Endothelial cell of umbilical vein (primary cell): Measurements from ENCODE around the gene PDHB. TPM values are rescaled to one million over a fixed set of nuclear protein-coding genes. Genes with fewer than 3 reads are reported as not detected.

Experiments used
- BruUV-seq: library from RNA; stranded (reverse); fragments of 400-500 nt; replicated peaks from 2 replicates; lab custom pipeline; 2021; lab: Mats Ljungman, UMichigan
- CTCF ChIA-PET: fragments of 300-600, 350-600 bp; sonication (Branson Sonifier 250); formaldehyde crosslinking; loops from one replicate; lab custom pipeline; 2021; ENCODE audit warnings: antibody characterized with exemption, inconsistent platforms; lab: Charles Lee
- POLR2A ChIA-PET: fragments of 300-600, 350-600 bp; sonication (Branson Sonifier 250); formaldehyde crosslinking; loops from one replicate; lab custom pipeline; 2021; ENCODE audit warnings: antibody characterized with exemption, inconsistent platforms; lab: Charles Lee
- DNase-seq: peaks from one replicate; pipeline ENCODE4 v3.0.0-alpha.2; 2011; ENCODE audit warnings: low read depth, low spot score
- FAIRE-seq: peaks from 2 replicates; lab custom pipeline; 2011; peaks lifted over from hg19 to GRCh38; lab: Jason Lieb, UNC
- H2AFZ ChIP-seq: 2 replicates; pipeline ENCODE4 v1.6.0; 2012; ENCODE audit warnings: low read depth, low read length, control low read depth, inconsistent platforms
- H3K27ac ChIP-seq: 2 replicates; pipeline ENCODE4 v1.5.1; 2011; ENCODE audit warnings: low read depth, mild to moderate bottlenecking, control low read depth, low read length, moderate library complexity; ENCODE audit not compliant: insufficient read depth
- H3K27me3 ChIP-seq, 2 experiments: 2 replicates each; pipeline versions ENCODE4 v1.6.0 to v1.6.1; 2011; ENCODE audit warnings: low read length in 2 of 2, mixed read lengths in 1 of 2; ENCODE audit not compliant: control insufficient read depth in 2 of 2, insufficient read depth in 2 of 2
- H3K36me3 ChIP-seq, 2 experiments: 2 replicates in 1 of 2; 3 replicates in 1 of 2; pipeline ENCODE4 v1.5.1; 2011; ENCODE audit warnings: low read length in 2 of 2, mild to moderate bottlenecking in 1 of 2, moderate library complexity in 1 of 2; ENCODE audit not compliant: control insufficient read depth in 2 of 2, insufficient read depth in 2 of 2; ENCODE audit errors: extremely low read depth in 1 of 2
- H3K4me1 ChIP-seq: 3 replicates; pipeline ENCODE4 v1.5.1; 2011; ENCODE audit warnings: mild to moderate bottlenecking, low read length; ENCODE audit not compliant: control insufficient read depth, insufficient read depth; ENCODE audit errors: extremely low read depth
- H3K4me2 ChIP-seq: 2 replicates; pipeline ENCODE4 v1.6.1; 2011; ENCODE audit warnings: low read length, control low read depth, mixed read lengths; ENCODE audit not compliant: insufficient read depth
- H3K4me3 ChIP-seq, 3 experiments: fragments of 200-600 bp in 1 of 3; sonication (generic), shearing (Covaris generic) in 1 of 3; replicated peaks in 1 of 3; 2 replicates each; pipeline ENCODE4 v1.5.1; 2011 to 2016; ENCODE audit warnings: control low read depth in 3 of 3, low read length in 3 of 3, mild to moderate bottlenecking in 2 of 3, inconsistent platforms in 1 of 3, low read depth in 1 of 3, moderate library complexity in 1 of 3; ENCODE audit not compliant: insufficient read depth in 1 of 3
- H3K79me2 ChIP-seq: 2 replicates; pipeline ENCODE4 v1.6.0; 2012; ENCODE audit warnings: low read length, inconsistent platforms; ENCODE audit not compliant: control insufficient read depth, insufficient read depth
- H3K9ac ChIP-seq: replicated peaks from 2 replicates; pipeline ENCODE3; 2011; ENCODE audit warnings: low read length, control low read depth; ENCODE audit not compliant: insufficient read depth; ENCODE audit errors: extremely low read depth
- H3K9me1 ChIP-seq: replicated peaks from 3 replicates; pipeline ENCODE4 v1.6.0; 2011; ENCODE audit warnings: mild to moderate bottlenecking, low read length; ENCODE audit not compliant: control insufficient read depth, insufficient read depth; ENCODE audit errors: extremely low read depth
- H3K9me3 ChIP-seq: replicated peaks from 2 replicates; pipeline ENCODE4 v1.5.1; 2012; ENCODE audit warnings: low read length, inconsistent platforms; ENCODE audit not compliant: control insufficient read depth, insufficient read depth
- H4K20me1 ChIP-seq: replicated peaks from 2 replicates; pipeline ENCODE3; 2011; ENCODE audit warnings: mild to moderate bottlenecking, low read length; ENCODE audit not compliant: control insufficient read depth, insufficient read depth; ENCODE audit errors: extremely low read depth
- EZH2 ChIP-seq: IDR thresholded peaks from 2 replicates; pipeline ENCODE4 v1.6.1; 2012; ENCODE audit warnings: borderline replicate concordance, low read depth, mild to moderate bottlenecking, moderate library complexity, low read length, inconsistent platforms; ENCODE audit not compliant: severe bottlenecking
- FOS ChIP-seq: IDR thresholded peaks from 2 replicates; pipeline ENCODE4 v1.6.1; 2011; ENCODE audit warnings: mild to moderate bottlenecking, low read length, moderate library complexity, borderline replicate concordance; ENCODE audit not compliant: insufficient read depth
- GATA2 ChIP-seq: IDR thresholded peaks from 2 replicates; pipeline ENCODE4 v1.7.0; 2011; ENCODE audit warnings: low read depth, mild to moderate bottlenecking, moderate library complexity, mixed read lengths, low read length; ENCODE audit not compliant: insufficient read length, insufficient read depth
- JUN ChIP-seq: IDR thresholded peaks from 2 replicates; pipeline ENCODE4 v1.6.1; 2011; ENCODE audit warnings: borderline replicate concordance, low read depth; ENCODE audit not compliant: insufficient read length, insufficient read depth
- MYC ChIP-seq: IDR thresholded peaks from one replicate; pipeline ENCODE4 v1.6.1; 2011; ENCODE audit warnings: mild to moderate bottlenecking, low read depth, low read length
- POLR2A ChIP-seq: IDR thresholded peaks from 2 replicates; pipeline ENCODE4 v1.6.1; 2012; ENCODE audit warnings: low read depth, mild to moderate bottlenecking, control low read depth, low read length
- POLR2AphosphoS5 ChIP-seq: IDR thresholded peaks from 2 replicates; pipeline ENCODE4 v1.6.1; 2012; ENCODE audit warnings: low read depth, mild to moderate bottlenecking, control low read depth, low read length, moderate library complexity; ENCODE audit not compliant: insufficient read depth
- dilution Hi-C: fragments of 300-500 bp; cut with MboI; formaldehyde crosslinking; loops from one replicate; pipeline ENCODE4 v1.15.0; 2019; ENCODE audit warnings: low sequenced_read_pairs; ENCODE audit not compliant: extremely low pct_ligation_motif_present
- intact Hi-C: fragments of 100-400 bp; cut with micrococcal nuclease; formaldehyde crosslinking; loops from one replicate; pipeline ENCODE4 v1.10.0; 2022
- polyA plus RNA-seq, 4 experiments: library from polyadenylated mRNA; depleted of rRNA in 3 of 4; stranded (reverse) in 3 of 4; unstranded in 1 of 4; fragments of >200 nt; gene quantifications; 2 replicates each; pipeline versions ENCODE4 v1.2.1 to v1.2.3, GENCODE V29; 2011 to 2012; ENCODE audit warnings: missing spikeins in 1 of 4
- total RNA-seq: library from RNA; stranded (reverse); gene quantifications from 2 replicates; pipeline ENCODE4 v1.2.3, GENCODE V29; 2021
- TF ChIP-seq, protein P1 (sequence below): IDR thresholded peaks from 2 replicates; pipeline ENCODE4 v1.6.1; 2011; ENCODE audit not compliant: insufficient read depth, insufficient read length
- TF ChIP-seq, protein P2 (sequence below), 2 donors: IDR thresholded peaks; 1 replicate in 1 of 2; 2 replicates in 1 of 2; pipeline ENCODE4 v1.5.1; 2011; ENCODE audit warnings: low read length in 2 of 2, mild to moderate bottlenecking in 2 of 2, moderate library complexity in 2 of 2, control low read depth in 1 of 2, inconsistent platforms in 1 of 2, low read depth in 1 of 2; ENCODE audit not compliant: insufficient read depth in 1 of 2; ENCODE audit errors: extremely low read depth in 1 of 2

PDHB gene
- total and polyA plus RNA-seq, 2 donors (not counting 3 experiments of a cell fraction or from before 2014, with no cell fraction given), result 50.8 to 60.8 TPM

DNA sequence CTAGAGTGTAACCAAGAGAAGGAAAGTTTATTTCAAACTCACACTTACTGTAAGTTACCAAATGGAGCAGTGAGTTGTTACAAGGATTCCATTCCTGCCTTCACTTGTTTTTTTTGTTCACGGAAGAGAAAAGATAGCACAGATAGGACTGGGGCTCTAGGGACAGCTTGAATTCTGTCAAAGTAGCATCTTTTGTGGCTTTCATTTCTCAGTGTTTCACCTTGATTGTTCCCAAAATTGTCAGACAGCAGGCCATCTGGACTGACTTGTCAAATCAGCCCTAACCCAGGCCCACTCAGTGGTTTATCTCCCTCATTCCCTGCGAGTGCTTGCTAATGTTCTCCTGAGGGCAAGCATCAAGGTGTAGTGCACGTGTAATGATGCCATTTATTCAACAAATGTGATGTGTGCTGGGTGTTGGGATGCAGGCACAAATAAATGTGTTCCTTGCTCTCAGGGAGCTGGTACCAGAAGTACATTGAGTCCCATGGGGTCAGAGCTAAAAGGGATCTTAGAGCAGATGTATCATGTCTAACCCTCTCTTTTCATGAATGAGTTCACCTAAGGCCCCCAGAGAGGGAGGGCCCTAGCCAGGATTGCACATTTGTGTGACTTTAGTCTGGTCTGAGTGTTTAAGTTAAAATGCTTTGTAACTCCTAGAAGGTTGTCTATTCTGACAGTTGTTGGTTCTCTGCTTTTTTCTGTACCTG is 49.1 kb downstream of the PDHB start:
- Histone ChIP-seq H3K4me3 (no peak overlapping the region), H3K9me1 (no peaks in the 10 kb centered on the region), H3K9ac (no peak overlapping the region), H3K4me2 (no peak overlapping the region), H3K9me3 (no peaks in the 10 kb centered on the region), H3K27me3 (no peaks in the 10 kb centered on the region), H2AFZ (no peak overlapping the region), H4K20me1 (no peaks in the 10 kb centered on the region), H3K4me1 (peaks cover 34% of the 10 kb centered on the region), H3K27ac (no peak overlapping the region), H3K79me2 (no peaks in the 10 kb centered on the region), H3K36me3 (no peaks in the 10 kb centered on the region)
- DNase-seq (no peak), FAIRE-seq (no peak)
- intact Hi-C loops (no loop called here), dilution Hi-C loops (no loop called here)
- CTCF ChIA-PET, result interaction anchor here (0.9 to 1.0 kb wide), 2 partner anchors 10 to 17 kb away, joined by 3 to 4 read pairs; no protein-coding TSS in a partner anchor
- BruUV-seq, result no TSS peak
- TF ChIP-seq, protein P1, sequence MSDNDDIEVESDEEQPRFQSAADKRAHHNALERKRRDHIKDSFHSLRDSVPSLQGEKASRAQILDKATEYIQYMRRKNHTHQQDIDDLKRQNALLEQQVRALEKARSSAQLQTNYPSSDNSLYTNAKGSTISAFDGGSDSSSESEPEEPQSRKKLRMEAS, result no peak
- no peak for TF ChIP-seq EZH2
- TF ChIP-seq JUN, result no peak
- no peak for TF ChIP-seq MYC
- TF ChIP-seq, protein P2, sequence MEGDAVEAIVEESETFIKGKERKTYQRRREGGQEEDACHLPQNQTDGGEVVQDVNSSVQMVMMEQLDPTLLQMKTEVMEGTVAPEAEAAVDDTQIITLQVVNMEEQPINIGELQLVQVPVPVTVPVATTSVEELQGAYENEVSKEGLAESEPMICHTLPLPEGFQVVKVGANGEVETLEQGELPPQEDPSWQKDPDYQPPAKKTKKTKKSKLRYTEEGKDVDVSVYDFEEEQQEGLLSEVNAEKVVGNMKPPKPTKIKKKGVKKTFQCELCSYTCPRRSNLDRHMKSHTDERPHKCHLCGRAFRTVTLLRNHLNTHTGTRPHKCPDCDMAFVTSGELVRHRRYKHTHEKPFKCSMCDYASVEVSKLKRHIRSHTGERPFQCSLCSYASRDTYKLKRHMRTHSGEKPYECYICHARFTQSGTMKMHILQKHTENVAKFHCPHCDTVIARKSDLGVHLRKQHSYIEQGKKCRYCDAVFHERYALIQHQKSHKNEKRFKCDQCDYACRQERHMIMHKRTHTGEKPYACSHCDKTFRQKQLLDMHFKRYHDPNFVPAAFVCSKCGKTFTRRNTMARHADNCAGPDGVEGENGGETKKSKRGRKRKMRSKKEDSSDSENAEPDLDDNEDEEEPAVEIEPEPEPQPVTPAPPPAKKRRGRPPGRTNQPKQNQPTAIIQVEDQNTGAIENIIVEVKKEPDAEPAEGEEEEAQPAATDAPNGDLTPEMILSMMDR (IDR thresholded peaks at IDR 0.05; ENCODE audit: extremely low read depth in 1 of 2, insufficient read depth in 1 of 2, low read depth in 1 of 2, low read length in 2 of 2), result no peak
- no peak for TF ChIP-seq POLR2AphosphoS5
- TF ChIP-seq FOS, result no peak
- TF ChIP-seq GATA2, result no peak
- no peak for TF ChIP-seq POLR2A
- POLR2A ChIA-PET, result no interaction called here
